IMR-90 (cell line): ENCODE data around the gene POU2AF1. TPM values are rescaled to one million over a fixed set of nuclear protein-coding genes. Genes with fewer than 3 reads are reported as not detected.

Experiments
- ATAC-seq: fragments of 200-7000 bp; cut with Tn5 transposase; 2 replicates; pipeline ENCODE4 v1.9.1; 2020; ENCODE audit warnings: low read depth, mild to moderate bottlenecking, moderate library complexity
- BruUV-seq: library from RNA; stranded (reverse); fragments of 400-500 nt; replicated peaks from 2 replicates; lab custom pipeline; 2021; lab: Mats Ljungman, UMichigan
- CTCF ChIA-PET: fragments of 300-600 bp; formaldehyde crosslinking; extraction: SDS; loops from one replicate; lab custom pipeline; 2021; ENCODE audit warnings: antibody characterized with exemption; lab: Yijun Ruan, JAX
- POLR2A ChIA-PET: fragments of 300-600 bp; sonication (Branson Sonifier 250); formaldehyde crosslinking; loops from one replicate; lab custom pipeline; 2022; ENCODE audit warnings: antibody characterized with exemption; ENCODE audit not compliant: unreplicated experiment; lab: Charles Lee
- DNase-seq: peaks from one replicate; pipeline ENCODE4 v3.0.0; 2013
- H2AFZ ChIP-seq: replicated peaks from 2 replicates; pipeline ENCODE3; 2013; ENCODE audit warnings: low read length, mild to moderate bottlenecking; ENCODE audit not compliant: poor library complexity
- H2AK5ac ChIP-seq: 2 replicates; pipeline ENCODE4 v1.6.1; 2013; ENCODE audit warnings: low read depth, low read length, inconsistent platforms
- H2AK9ac ChIP-seq: replicated peaks from 2 replicates; pipeline ENCODE3; 2013; ENCODE audit warnings: mild to moderate bottlenecking, low read depth, low read length, moderate library complexity; ENCODE audit not compliant: poor library complexity
- H2BK120ac ChIP-seq: 2 replicates; pipeline ENCODE4 v1.6.1; 2013; ENCODE audit warnings: low read depth, low read length, inconsistent platforms
- H2BK15ac ChIP-seq: 3 replicates; pipeline ENCODE4 v1.6.1; 2013; ENCODE audit warnings: low read depth, low read length, inconsistent platforms
- H2BK20ac ChIP-seq: 2 replicates; pipeline ENCODE4 v1.6.1; 2013; ENCODE audit warnings: low read depth, mild to moderate bottlenecking, inconsistent platforms, low read length, moderate library complexity
- H2BK5ac ChIP-seq: 2 replicates; pipeline ENCODE4 v1.6.1; 2013; ENCODE audit warnings: mild to moderate bottlenecking, low read depth, low read length, inconsistent platforms; ENCODE audit not compliant: poor library complexity, severe bottlenecking
- H3K14ac ChIP-seq: replicated peaks from 2 replicates; pipeline ENCODE4 v1.6.1; 2013; ENCODE audit warnings: low read depth, low read length, inconsistent platforms
- H3K18ac ChIP-seq: 2 replicates; pipeline ENCODE4 v1.6.1; 2013; ENCODE audit warnings: low read depth, low read length, control low read depth
- H3K23ac ChIP-seq: 2 replicates; pipeline ENCODE4 v1.6.1; 2013; ENCODE audit warnings: low read depth, low read length, inconsistent platforms
- H3K27ac ChIP-seq: 2 replicates; pipeline ENCODE4 v1.5.1; 2013; ENCODE audit warnings: mild to moderate bottlenecking, control low read depth, low read length; ENCODE audit not compliant: insufficient read depth
- H3K27me3 ChIP-seq: 2 replicates; pipeline ENCODE4 v1.6.1; 2013; ENCODE audit warnings: low read length; ENCODE audit not compliant: control insufficient read depth, insufficient read depth
- H3K36me3 ChIP-seq: 2 replicates; pipeline ENCODE4 v1.6.1; 2013; ENCODE audit warnings: low read length, mixed read lengths; ENCODE audit not compliant: control insufficient read depth, insufficient read depth
- H3K4ac ChIP-seq: 2 replicates; pipeline ENCODE4 v1.6.1; 2013; ENCODE audit warnings: low read depth, low read length, inconsistent platforms
- H3K4me1 ChIP-seq: 2 replicates; pipeline ENCODE4 v1.6.1; 2013; ENCODE audit warnings: low read length, mixed read lengths; ENCODE audit not compliant: control insufficient read depth, insufficient read depth
- H3K4me2 ChIP-seq: 2 replicates; pipeline ENCODE4 v1.6.1; 2013; ENCODE audit warnings: low read depth, mild to moderate bottlenecking, control low read depth, low read length, moderate library complexity
- H3K4me3 ChIP-seq: 2 replicates; pipeline ENCODE4 v1.5.1; 2013; ENCODE audit warnings: low read depth, mild to moderate bottlenecking, control low read depth, low read length, moderate library complexity; ENCODE audit not compliant: insufficient read depth
- H3K56ac ChIP-seq: 2 replicates; pipeline ENCODE4 v1.6.1; 2013; ENCODE audit warnings: low read length, inconsistent platforms; ENCODE audit not compliant: insufficient read depth; ENCODE audit errors: extremely low read depth
- H3K79me1 ChIP-seq, 2 experiments: 2 replicates each; pipeline ENCODE4 v1.6.1; 2013; ENCODE audit warnings: low read length in 2 of 2, inconsistent platforms in 1 of 2, low read depth in 1 of 2
- H3K9ac ChIP-seq: 2 replicates; pipeline ENCODE4 v1.6.1; 2013; ENCODE audit warnings: low read depth, low read length, control low read depth
- H3K9me1 ChIP-seq: 2 replicates; pipeline ENCODE4 v1.6.1; 2013; ENCODE audit warnings: low read length, inconsistent platforms; ENCODE audit not compliant: insufficient read depth
- H3K9me3 ChIP-seq: 2 replicates; pipeline ENCODE4 v1.6.1; 2013; ENCODE audit warnings: low read length; ENCODE audit not compliant: control insufficient read depth, insufficient read depth
- H4K20me1 ChIP-seq: 2 replicates; pipeline ENCODE4 v1.6.1; 2013; ENCODE audit warnings: low read length, inconsistent platforms; ENCODE audit not compliant: insufficient read depth
- H4K5ac ChIP-seq: 2 replicates; pipeline ENCODE4 v1.6.1; 2013; ENCODE audit warnings: mild to moderate bottlenecking, low read depth, low read length, control low read depth
- H4K8ac ChIP-seq, 2 experiments: 2 replicates each; pipeline ENCODE4 v1.6.1; 2013; ENCODE audit warnings: low read depth in 2 of 2, low read length in 2 of 2, control low read depth in 1 of 2, inconsistent platforms in 1 of 2
- H4K91ac ChIP-seq: 2 replicates; pipeline ENCODE4 v1.6.1; 2013; ENCODE audit warnings: low read depth, low read length, inconsistent platforms; ENCODE audit not compliant: insufficient read depth
- MAFK ChIP-seq: IDR thresholded peaks from 2 replicates; pipeline ENCODE4 v1.6.1; 2012; ENCODE audit warnings: low read depth, low read length, improper control_type of control experiment
- POLR2A ChIP-seq: IDR thresholded peaks from 2 replicates; pipeline ENCODE4 v1.6.1; 2012; ENCODE audit warnings: mild to moderate bottlenecking, low read depth, low read length
- WGBS, 2 experiments: methylation state at CpG; one replicate each; pipeline versions ENCODE4 v1.1.5 to v1.1.7; 2013; ENCODE audit warnings: missing lambda C conversion rate in 2 of 2; ENCODE audit not compliant: insufficient read length in 1 of 2; ENCODE audit errors: extremely low coverage in 2 of 2; 5-methylcytosine and 5-hydroxymethylcytosine counted together
- dilution Hi-C: fragments of 300-500 bp; cut with HindIII; formaldehyde crosslinking; loops from one replicate; pipeline ENCODE4 v1.14.3; 2018; ENCODE audit warnings: low sequenced_read_pairs; ENCODE audit not compliant: unreplicated experiment
- in situ Hi-C: fragments of 300-500 bp; cut with MboI; formaldehyde crosslinking; loops from 3 replicates; pipeline ENCODE4 v1.14.3; 2019; ENCODE audit warnings: low sequenced_read_pairs, inconsistent platforms, mixed read lengths
- intact Hi-C: fragments of 100-400 bp; cut with micrococcal nuclease; formaldehyde crosslinking; loops from 2 replicates; pipeline ENCODE4 v1.10.0; 2022
- polyA plus RNA-seq, 3 experiments: library from polyadenylated mRNA; depleted of rRNA; stranded (reverse); fragments of >200 nt; gene quantifications; 2 replicates each; pipeline ENCODE4 v1.2.3, GENCODE V29; 2012; ENCODE audit warnings: low replicate concordance in 1 of 3
- total RNA-seq: library from RNA; depleted of rRNA; stranded (reverse); fragments of >200 nt; gene quantifications from 2 replicates; pipeline ENCODE4 v1.2.3, GENCODE V29; 2012

POU2AF1 gene
- total and polyA plus RNA-seq, 2 of the 4 experiments (the other 2 are of a cell fraction), result not detected

- Histone ChIP-seq H2BK120ac (no peak overlapping the region), H3K4me2 (no peak overlapping the region; the same call in 1 of the 2 replicates), H3K36me3 (no peaks in the 10 kb centered on the region), H3K9ac (no peak overlapping the region), H3K18ac (no peak overlapping the region), H3K27me3 (peaks cover 64% of the 10 kb centered on the region), H3K79me1 (no peaks in the 10 kb centered on the region), H4K8ac (no peak overlapping the region), H3K9me1 (no peaks in the 10 kb centered on the region), H3K56ac (no peak overlapping the region), H3K4me3 (no peak overlapping the region), H2BK15ac (no peak overlapping the region), H2BK20ac (no peak overlapping the region), H3K14ac (no peak overlapping the region), H4K91ac (no peak overlapping the region), H3K27ac (no peak overlapping the region), H2AFZ (no peak overlapping the region), H2BK5ac (no peak overlapping the region), H4K5ac (no peak overlapping the region), H3K4me1 (0 out of 2 replicates have a peak, but pooled peaks cover 1% of the 10 kb centered on the region), H3K9me3 (no peaks in the 10 kb centered on the region; the same call in 1 of the 2 replicates), H3K4ac (no peak overlapping the region), H2AK9ac (no peak overlapping the region), H3K23ac (no peak overlapping the region), H2AK5ac (no peak overlapping the region), H4K20me1 (no peaks in the 10 kb centered on the region)
- no CpG with 5 or more reads among the region's 3 CpGs for WGBS, 2 experiments
- in situ Hi-C loops, result no loop called here
- dilution Hi-C loops, result no loop called here
- ATAC-seq (no peak), DNase-seq (no peak)
- ChIA-PET POLR2A (no interaction called here), CTCF (interaction anchor here (1.0 kb wide), 1 partner anchor 139 kb away, joined by 3 read pairs; no protein-coding TSS in a partner anchor)
- intact Hi-C loops, result no loop called here
- TF ChIP-seq POLR2A, result no peak
- TF ChIP-seq MAFK, result peak; percentile 59
- no TSS peak for BruUV-seq
Measured at GRCh38 chr11:111307472-111308108, 71.5 kb downstream of the POU2AF1 start.
